HEK293T (cell line): ENCODE results near the gene MAP3K20.

Source experiments
- ARNT ChIP-seq: fragments of 450-650 bp; IDR thresholded peaks from 2 replicates; pipeline ENCODE4 v1.6.1; 2017; ENCODE audit warnings: mild to moderate bottlenecking
- CTBP1 ChIP-seq: fragments of 450-650 bp; IDR thresholded peaks from 2 replicates; pipeline ENCODE4 v1.6.1; 2016; ENCODE audit warnings: borderline replicate concordance
- ELF4 ChIP-seq: fragments of 450-650 bp; IDR thresholded peaks from 2 replicates; pipeline ENCODE4 v1.6.1; 2017; ENCODE audit warnings: antibody characterized with exemption
- FOXM1 ChIP-seq: fragments of 450-650 bp; IDR thresholded peaks from 2 replicates; pipeline ENCODE4 v1.6.1; 2017; ENCODE audit warnings: mild to moderate bottlenecking, borderline replicate concordance
- HDGF ChIP-seq: fragments of 450-650 bp; IDR thresholded peaks from 2 replicates; pipeline ENCODE4 v1.6.1; 2017; ENCODE audit warnings: antibody characterized with exemption, borderline replicate concordance
- NFRKB ChIP-seq: fragments of 450-650 bp; IDR thresholded peaks from 2 replicates; pipeline ENCODE4 v1.6.1; 2016; ENCODE audit warnings: mild to moderate bottlenecking, moderate library complexity
- SP1 ChIP-seq: fragments of 450-650 bp; IDR thresholded peaks from 2 replicates; pipeline ENCODE4 v1.6.1; 2017
- ZNF384 ChIP-seq: fragments of 450-650 bp; IDR thresholded peaks from 2 replicates; pipeline ENCODE4 v1.6.1; 2016

GRCh38 chr2:173048522-173048896, 27.1 kb upstream of the MAP3K20 start:
- TF ChIP-seq ELF4, result no peak
- no peak for TF ChIP-seq NFRKB
- TF ChIP-seq ARNT, result no peak
- TF ChIP-seq CTBP1, result no peak
- no peak for TF ChIP-seq HDGF
- TF ChIP-seq FOXM1, result no peak
- no peak for TF ChIP-seq SP1
- no peak for TF ChIP-seq ZNF384
